GM23338 (cell line): ENCODE data around the gene GTPBP1. TPM values are rescaled to one million over a fixed set of nuclear protein-coding genes. Genes with fewer than 3 reads are reported as not detected.

Experiments
- ATAC-seq: fragments of 200-7000 bp; cut with Tn5 transposase; 3 replicates; pipeline ENCODE4 v1.9.1; 2020
- DNase-seq: peaks from one replicate; pipeline ENCODE4 v3.0.0-alpha.2; 2015; ENCODE audit warnings: low spot score
- H2AFZ ChIP-seq: fragments of 200-600 bp; sonication (generic); 2 replicates; pipeline ENCODE4 v1.8.0; 2016; ENCODE audit warnings: antibody characterized with exemption, mild to moderate bottlenecking, moderate library complexity
- H3F3A ChIP-seq: fragments of 200-600 bp; sonication (generic); replicated peaks from 2 replicates; pipeline ENCODE4 v1.8.0; 2017; ENCODE audit warnings: antibody characterized with exemption, mixed run types, low read depth
- H3K27ac ChIP-seq: fragments of 200-600 bp; sonication (generic); 2 replicates; pipeline ENCODE4 v1.6.1; 2016; ENCODE audit warnings: low read depth
- H3K27me3 ChIP-seq: fragments of 200-600 bp; sonication (generic); 2 replicates; pipeline ENCODE4 v1.8.0; 2016; ENCODE audit warnings: mild to moderate bottlenecking, mixed run types, moderate library complexity; ENCODE audit not compliant: insufficient read depth
- H3K36me3 ChIP-seq: fragments of 200-600 bp; sonication (generic); 2 replicates; pipeline ENCODE4 v1.8.0; 2016; ENCODE audit warnings: mild to moderate bottlenecking; ENCODE audit not compliant: insufficient read depth
- H3K4me1 ChIP-seq: fragments of 200-600 bp; sonication (generic); 2 replicates; pipeline ENCODE4 v1.8.0; 2016; ENCODE audit warnings: mild to moderate bottlenecking, moderate library complexity; ENCODE audit not compliant: insufficient read depth
- H3K4me2 ChIP-seq: fragments of 200-600 bp; sonication (generic); 2 replicates; pipeline ENCODE4 v1.7.1; 2017; ENCODE audit warnings: mixed run types
- H3K4me3 ChIP-seq: fragments of 200-600 bp; sonication (generic); 2 replicates; pipeline ENCODE4 v1.6.1; 2016; ENCODE audit warnings: mixed run types
- H3K79me2 ChIP-seq: fragments of 200-600 bp; sonication (generic); replicated peaks from 2 replicates; pipeline ENCODE4 v1.8.0; 2017; ENCODE audit warnings: mild to moderate bottlenecking; ENCODE audit not compliant: insufficient read depth
- H3K9me2 ChIP-seq: fragments of 200-600 bp; sonication (generic); 2 replicates; pipeline ENCODE4 v1.8.0; 2017; ENCODE audit not compliant: insufficient read depth
- H4K20me1 ChIP-seq: fragments of 200-600 bp; sonication (generic); replicated peaks from 2 replicates; pipeline ENCODE4 v1.8.0; 2017; ENCODE audit warnings: mild to moderate bottlenecking; ENCODE audit not compliant: insufficient read depth
- H3K27ac Mint-ChIP-seq: 2 replicates; pipeline ENCODE4 v1.8.0; 2020; ENCODE audit warnings: inconsistent platforms, mild to moderate bottlenecking, moderate library complexity, mixed read lengths
- H3K27me3 Mint-ChIP-seq: 3 replicates; pipeline ENCODE4 v1.8.0; 2022; ENCODE audit warnings: low read depth, mild to moderate bottlenecking, moderate library complexity, mixed read lengths, inconsistent platforms; ENCODE audit not compliant: insufficient read depth, poor library complexity
- H3K36me3 Mint-ChIP-seq: 3 replicates; pipeline ENCODE4 v1.8.0; 2021; ENCODE audit warnings: low read depth, mild to moderate bottlenecking, inconsistent platforms, moderate library complexity, mixed read lengths
- H3K4me1 Mint-ChIP-seq: 3 replicates; pipeline ENCODE4 v1.8.0; 2020; ENCODE audit warnings: mild to moderate bottlenecking, inconsistent platforms, mixed read lengths
- H3K4me3 Mint-ChIP-seq: 3 replicates; pipeline ENCODE4 v1.8.0; 2021; ENCODE audit warnings: moderate library complexity, mild to moderate bottlenecking, inconsistent platforms, mixed read lengths
- H3K9me3 Mint-ChIP-seq: 3 replicates; pipeline ENCODE4 v1.8.0; 2020; ENCODE audit warnings: moderate library complexity, mild to moderate bottlenecking, inconsistent platforms, mixed read lengths
- CREB1 ChIP-seq: fragments of 250-450 bp; sonication (Bioruptor Pico); IDR thresholded peaks from 2 replicates; pipeline ENCODE4 v1.5.0; 2020; ENCODE audit warnings: low read depth, mild to moderate bottlenecking, moderate library complexity
- CTCF ChIP-seq, 2 experiments: fragments of 200-600 bp in 1 of 2; sonication (generic) in 1 of 2; conservative IDR thresholded peaks; 2 replicates each; pipeline versions ENCODE4 v1.5.1 to v1.6.1; 2016 to 2017; ENCODE audit warnings: antibody characterized with exemption in 2 of 2, low read depth in 2 of 2, mild to moderate bottlenecking in 2 of 2, moderate library complexity in 1 of 2
- EZH2 ChIP-seq: fragments of 200-600 bp; sonication (generic); IDR thresholded peaks from one replicate; pipeline ENCODE4 v1.8.0; 2017; ENCODE audit warnings: antibody characterized with exemption, mild to moderate bottlenecking, low read depth; ENCODE audit not compliant: unreplicated experiment
- EZH2phosphoT487 ChIP-seq: fragments of 200-600 bp; sonication (generic); IDR thresholded peaks from one replicate; pipeline ENCODE4 v1.8.1; 2018; ENCODE audit warnings: antibody characterized with exemption; ENCODE audit not compliant: unreplicated experiment
- JUNB ChIP-seq: IDR thresholded peaks from one replicate; pipeline ENCODE4 v1.6.1; 2016; ENCODE audit warnings: antibody characterized with exemption; ENCODE audit not compliant: unreplicated experiment
- NANOG ChIP-seq: IDR thresholded peaks from 2 replicates; pipeline ENCODE4 v1.6.1; 2016; ENCODE audit warnings: antibody characterized with exemption, borderline replicate concordance
- POLR2AphosphoS5 ChIP-seq: IDR thresholded peaks from 2 replicates; pipeline ENCODE4 v1.6.1; 2016; ENCODE audit warnings: antibody characterized with exemption, low read depth
- STAT1 ChIP-seq: IDR thresholded peaks from one replicate; pipeline ENCODE4 v1.6.1; 2016; ENCODE audit warnings: antibody characterized with exemption; ENCODE audit not compliant: unreplicated experiment
- ZNF114 ChIP-seq: fragments of 250-450 bp; sonication (Bioruptor Pico); IDR thresholded peaks from 2 replicates; pipeline ENCODE4 v1.5.0; 2020; ENCODE audit warnings: mild to moderate bottlenecking, moderate library complexity
- ZNF331 ChIP-seq: fragments of 250-450 bp; sonication (Bioruptor Pico); IDR thresholded peaks from 2 replicates; pipeline ENCODE4 v1.5.0; 2020; ENCODE audit warnings: low read depth, mild to moderate bottlenecking, moderate library complexity
- polyA plus RNA-seq: library from polyadenylated mRNA; unstranded; fragments of >200 nt; fragmentation: Nextera tagmentation; extraction: Ambion mirVana; gene quantifications from 2 replicates; pipeline ENCODE4 v1.2.1, GENCODE V29; 2016
- total RNA-seq: library from RNA; depleted of rRNA; stranded (reverse); fragments of >200 nt; shearing (Covaris generic); gene quantifications from 2 replicates; pipeline ENCODE4 v1.2.3, GENCODE V29; 2014
- TF ChIP-seq, protein P1 (sequence below): IDR thresholded peaks from 2 replicates; pipeline ENCODE4 v1.6.1; 2016; ENCODE audit warnings: antibody characterized with exemption
- TF ChIP-seq, protein P2 (sequence below): IDR thresholded peaks from one replicate; pipeline ENCODE4 v1.6.1; 2018; ENCODE audit warnings: antibody characterized with exemption; ENCODE audit not compliant: unreplicated experiment
- TF ChIP-seq, protein P3 (sequence below): fragments of 250-450 bp; sonication (Bioruptor Pico); IDR thresholded peaks from 2 replicates; pipeline ENCODE4 v1.5.0; 2020; ENCODE audit warnings: mild to moderate bottlenecking, moderate library complexity

The GTPBP1 gene
- total and polyA plus RNA-seq, 2 experiments from 2014 or later: 27.2 to 88.4 TPM

- Mint-ChIP-seq H3K27me3 (peaks cover 6% of the 10 kb centered on the region), H3K4me1 (peaks cover under 1% of the 10 kb centered on the region; the same call in 2 of the 3 replicates), H3K27ac (no peak overlapping the region), H3K9me3 (no peaks in the 10 kb centered on the region), H3K4me3 (no peak overlapping the region), H3K36me3 (peaks cover 5% of the 10 kb centered on the region; the same call in 2 of the 3 replicates)
- H3K4me1 ChIP-seq: peaks cover 2% of the 10 kb centered on the region; the same call in 1 of the 2 replicates
- H3K4me2 ChIP-seq: no peak overlapping the region
- DNase-seq (no peak), ATAC-seq (no peak)
- TF ChIP-seq ZNF114 (no peak), JUNB (no peak), POLR2AphosphoS5 (no peak), ZNF331 (CRISPR knock-in tag) (no peak), STAT1 (no peak), CREB1 (CRISPR knock-in tag) (no peak), EZH2 (no peak), NANOG (no peak), EZH2phosphoT487 (no peak), CTCF (conservative IDR thresholded peaks at IDR 0.05; ENCODE audit: low read depth in 2 of 2) (no peak)
- TF ChIP-seq, protein P1, sequence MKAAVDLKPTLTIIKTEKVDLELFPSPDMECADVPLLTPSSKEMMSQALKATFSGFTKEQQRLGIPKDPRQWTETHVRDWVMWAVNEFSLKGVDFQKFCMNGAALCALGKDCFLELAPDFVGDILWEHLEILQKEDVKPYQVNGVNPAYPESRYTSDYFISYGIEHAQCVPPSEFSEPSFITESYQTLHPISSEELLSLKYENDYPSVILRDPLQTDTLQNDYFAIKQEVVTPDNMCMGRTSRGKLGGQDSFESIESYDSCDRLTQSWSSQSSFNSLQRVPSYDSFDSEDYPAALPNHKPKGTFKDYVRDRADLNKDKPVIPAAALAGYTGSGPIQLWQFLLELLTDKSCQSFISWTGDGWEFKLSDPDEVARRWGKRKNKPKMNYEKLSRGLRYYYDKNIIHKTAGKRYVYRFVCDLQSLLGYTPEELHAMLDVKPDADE: no peak
- TF ChIP-seq, protein P2, sequence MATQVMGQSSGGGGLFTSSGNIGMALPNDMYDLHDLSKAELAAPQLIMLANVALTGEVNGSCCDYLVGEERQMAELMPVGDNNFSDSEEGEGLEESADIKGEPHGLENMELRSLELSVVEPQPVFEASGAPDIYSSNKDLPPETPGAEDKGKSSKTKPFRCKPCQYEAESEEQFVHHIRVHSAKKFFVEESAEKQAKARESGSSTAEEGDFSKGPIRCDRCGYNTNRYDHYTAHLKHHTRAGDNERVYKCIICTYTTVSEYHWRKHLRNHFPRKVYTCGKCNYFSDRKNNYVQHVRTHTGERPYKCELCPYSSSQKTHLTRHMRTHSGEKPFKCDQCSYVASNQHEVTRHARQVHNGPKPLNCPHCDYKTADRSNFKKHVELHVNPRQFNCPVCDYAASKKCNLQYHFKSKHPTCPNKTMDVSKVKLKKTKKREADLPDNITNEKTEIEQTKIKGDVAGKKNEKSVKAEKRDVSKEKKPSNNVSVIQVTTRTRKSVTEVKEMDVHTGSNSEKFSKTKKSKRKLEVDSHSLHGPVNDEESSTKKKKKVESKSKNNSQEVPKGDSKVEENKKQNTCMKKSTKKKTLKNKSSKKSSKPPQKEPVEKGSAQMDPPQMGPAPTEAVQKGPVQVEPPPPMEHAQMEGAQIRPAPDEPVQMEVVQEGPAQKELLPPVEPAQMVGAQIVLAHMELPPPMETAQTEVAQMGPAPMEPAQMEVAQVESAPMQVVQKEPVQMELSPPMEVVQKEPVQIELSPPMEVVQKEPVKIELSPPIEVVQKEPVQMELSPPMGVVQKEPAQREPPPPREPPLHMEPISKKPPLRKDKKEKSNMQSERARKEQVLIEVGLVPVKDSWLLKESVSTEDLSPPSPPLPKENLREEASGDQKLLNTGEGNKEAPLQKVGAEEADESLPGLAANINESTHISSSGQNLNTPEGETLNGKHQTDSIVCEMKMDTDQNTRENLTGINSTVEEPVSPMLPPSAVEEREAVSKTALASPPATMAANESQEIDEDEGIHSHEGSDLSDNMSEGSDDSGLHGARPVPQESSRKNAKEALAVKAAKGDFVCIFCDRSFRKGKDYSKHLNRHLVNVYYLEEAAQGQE: no peak
- TF ChIP-seq, protein P3, sequence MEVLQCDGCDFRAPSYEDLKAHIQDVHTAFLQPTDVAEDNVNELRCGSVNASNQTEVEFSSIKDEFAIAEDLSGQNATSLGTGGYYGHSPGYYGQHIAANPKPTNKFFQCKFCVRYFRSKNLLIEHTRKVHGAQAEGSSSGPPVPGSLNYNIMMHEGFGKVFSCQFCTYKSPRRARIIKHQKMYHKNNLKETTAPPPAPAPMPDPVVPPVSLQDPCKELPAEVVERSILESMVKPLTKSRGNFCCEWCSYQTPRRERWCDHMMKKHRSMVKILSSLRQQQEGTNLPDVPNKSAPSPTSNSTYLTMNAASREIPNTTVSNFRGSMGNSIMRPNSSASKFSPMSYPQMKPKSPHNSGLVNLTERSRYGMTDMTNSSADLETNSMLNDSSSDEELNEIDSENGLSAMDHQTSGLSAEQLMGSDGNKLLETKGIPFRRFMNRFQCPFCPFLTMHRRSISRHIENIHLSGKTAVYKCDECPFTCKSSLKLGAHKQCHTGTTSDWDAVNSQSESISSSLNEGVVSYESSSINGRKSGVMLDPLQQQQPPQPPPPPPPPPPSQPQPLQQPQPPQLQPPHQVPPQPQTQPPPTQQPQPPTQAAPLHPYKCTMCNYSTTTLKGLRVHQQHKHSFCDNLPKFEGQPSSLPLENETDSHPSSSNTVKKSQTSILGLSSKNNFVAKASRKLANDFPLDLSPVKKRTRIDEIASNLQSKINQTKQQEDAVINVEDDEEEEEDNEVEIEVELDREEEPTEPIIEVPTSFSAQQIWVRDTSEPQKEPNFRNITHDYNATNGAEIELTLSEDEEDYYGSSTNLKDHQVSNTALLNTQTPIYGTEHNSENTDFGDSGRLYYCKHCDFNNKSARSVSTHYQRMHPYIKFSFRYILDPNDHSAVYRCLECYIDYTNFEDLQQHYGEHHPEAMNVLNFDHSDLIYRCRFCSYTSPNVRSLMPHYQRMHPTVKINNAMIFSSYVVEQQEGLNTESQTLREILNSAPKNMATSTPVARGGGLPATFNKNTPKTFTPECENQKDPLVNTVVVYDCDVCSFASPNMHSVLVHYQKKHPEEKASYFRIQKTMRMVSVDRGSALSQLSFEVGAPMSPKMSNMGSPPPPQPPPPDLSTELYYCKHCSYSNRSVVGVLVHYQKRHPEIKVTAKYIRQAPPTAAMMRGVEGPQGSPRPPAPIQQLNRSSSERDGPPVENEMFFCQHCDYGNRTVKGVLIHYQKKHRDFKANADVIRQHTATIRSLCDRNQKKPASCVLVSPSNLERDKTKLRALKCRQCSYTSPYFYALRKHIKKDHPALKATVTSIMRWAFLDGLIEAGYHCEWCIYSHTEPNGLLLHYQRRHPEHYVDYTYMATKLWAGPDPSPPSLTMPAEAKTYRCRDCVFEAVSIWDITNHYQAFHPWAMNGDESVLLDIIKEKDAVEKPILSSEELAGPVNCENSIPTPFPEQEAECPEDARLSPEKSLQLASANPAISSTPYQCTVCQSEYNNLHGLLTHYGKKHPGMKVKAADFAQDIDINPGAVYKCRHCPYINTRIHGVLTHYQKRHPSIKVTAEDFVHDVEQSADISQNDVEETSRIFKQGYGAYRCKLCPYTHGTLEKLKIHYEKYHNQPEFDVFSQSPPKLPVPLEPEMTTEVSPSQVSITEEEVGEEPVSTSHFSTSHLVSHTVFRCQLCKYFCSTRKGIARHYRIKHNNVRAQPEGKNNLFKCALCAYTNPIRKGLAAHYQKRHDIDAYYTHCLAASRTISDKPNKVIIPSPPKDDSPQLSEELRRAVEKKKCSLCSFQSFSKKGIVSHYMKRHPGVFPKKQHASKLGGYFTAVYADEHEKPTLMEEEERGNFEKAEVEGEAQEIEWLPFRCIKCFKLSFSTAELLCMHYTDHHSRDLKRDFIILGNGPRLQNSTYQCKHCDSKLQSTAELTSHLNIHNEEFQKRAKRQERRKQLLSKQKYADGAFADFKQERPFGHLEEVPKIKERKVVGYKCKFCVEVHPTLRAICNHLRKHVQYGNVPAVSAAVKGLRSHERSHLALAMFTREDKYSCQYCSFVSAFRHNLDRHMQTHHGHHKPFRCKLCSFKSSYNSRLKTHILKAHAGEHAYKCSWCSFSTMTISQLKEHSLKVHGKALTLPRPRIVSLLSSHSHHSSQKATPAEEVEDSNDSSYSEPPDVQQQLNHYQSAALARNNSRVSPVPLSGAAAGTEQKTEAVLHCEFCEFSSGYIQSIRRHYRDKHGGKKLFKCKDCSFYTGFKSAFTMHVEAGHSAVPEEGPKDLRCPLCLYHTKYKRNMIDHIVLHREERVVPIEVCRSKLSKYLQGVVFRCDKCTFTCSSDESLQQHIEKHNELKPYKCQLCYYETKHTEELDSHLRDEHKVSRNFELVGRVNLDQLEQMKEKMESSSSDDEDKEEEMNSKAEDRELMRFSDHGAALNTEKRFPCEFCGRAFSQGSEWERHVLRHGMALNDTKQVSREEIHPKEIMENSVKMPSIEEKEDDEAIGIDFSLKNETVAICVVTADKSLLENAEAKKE (CRISPR knock-in tag): no peak
- H2AFZ ChIP-seq: no peak overlapping the region
- no peaks in the 10 kb centered on the region for H4K20me1 ChIP-seq
- H3K79me2 ChIP-seq: no peaks in the 10 kb centered on the region
- H3K27me3 ChIP-seq: no peaks in the 10 kb centered on the region
- H3K27ac ChIP-seq: no peak overlapping the region
- no peaks in the 10 kb centered on the region for H3F3A ChIP-seq
- H3K36me3 ChIP-seq: no peaks in the 10 kb centered on the region
- no peak overlapping the region for H3K4me3 ChIP-seq
- no peaks in the 10 kb centered on the region for H3K9me2 ChIP-seq
These were observed 42.9 kb downstream of the GTPBP1 start for GRCh38 chr22:38748487-38749136.
